Erythroblast (primary cell): Measurements from ENCODE around the gene MOB2.

ENCODE experiments used
- GATA1 ChIP-seq: IDR thresholded peaks from 2 replicates; pipeline ENCODE4 v1.6.1; 2011; ENCODE audit warnings: low read depth, mild to moderate bottlenecking, control low read depth, low read length, moderate library complexity
- POLR2A ChIP-seq: IDR thresholded peaks from 2 replicates; pipeline ENCODE4 v1.6.1; 2011; ENCODE audit warnings: mild to moderate bottlenecking, low read length

DNA sequence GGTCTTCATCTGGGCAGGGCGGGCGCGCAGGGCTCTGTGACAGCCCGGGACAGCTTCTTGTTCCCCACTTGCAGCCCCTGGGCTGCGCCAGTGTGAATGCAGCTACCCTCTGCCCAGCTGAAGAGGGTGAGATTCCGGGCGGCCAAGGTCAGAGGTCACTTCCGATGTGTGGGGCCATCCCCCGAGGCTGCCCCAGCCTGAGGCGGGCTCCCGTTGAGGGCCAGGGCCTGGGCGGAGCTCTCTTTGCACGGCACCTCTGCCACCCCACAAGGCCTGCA is 23.9 kb downstream of the MOB2 start:
- TF ChIP-seq POLR2A, result no peak
- TF ChIP-seq GATA1, result no peak
